GM10266 (cell line): Measurements from ENCODE around the gene VDAC1.

ENCODE experiments used
- DNase-seq: peaks from one replicate; pipeline ENCODE4 v3.0.0; 2012; ENCODE audit errors: extremely low spot score
- TF ChIP-seq, protein P1 (sequence below): IDR thresholded peaks from 2 replicates; pipeline ENCODE4 v1.5.1; 2012; ENCODE audit warnings: mild to moderate bottlenecking, low read depth; ENCODE audit not compliant: control insufficient read depth, insufficient read depth; ENCODE audit errors: missing control alignments

Gene VDAC1

GRCh38 chr5:133995341-133995740, 9.4 kb downstream of the VDAC1 start:
- TF ChIP-seq, protein P1, sequence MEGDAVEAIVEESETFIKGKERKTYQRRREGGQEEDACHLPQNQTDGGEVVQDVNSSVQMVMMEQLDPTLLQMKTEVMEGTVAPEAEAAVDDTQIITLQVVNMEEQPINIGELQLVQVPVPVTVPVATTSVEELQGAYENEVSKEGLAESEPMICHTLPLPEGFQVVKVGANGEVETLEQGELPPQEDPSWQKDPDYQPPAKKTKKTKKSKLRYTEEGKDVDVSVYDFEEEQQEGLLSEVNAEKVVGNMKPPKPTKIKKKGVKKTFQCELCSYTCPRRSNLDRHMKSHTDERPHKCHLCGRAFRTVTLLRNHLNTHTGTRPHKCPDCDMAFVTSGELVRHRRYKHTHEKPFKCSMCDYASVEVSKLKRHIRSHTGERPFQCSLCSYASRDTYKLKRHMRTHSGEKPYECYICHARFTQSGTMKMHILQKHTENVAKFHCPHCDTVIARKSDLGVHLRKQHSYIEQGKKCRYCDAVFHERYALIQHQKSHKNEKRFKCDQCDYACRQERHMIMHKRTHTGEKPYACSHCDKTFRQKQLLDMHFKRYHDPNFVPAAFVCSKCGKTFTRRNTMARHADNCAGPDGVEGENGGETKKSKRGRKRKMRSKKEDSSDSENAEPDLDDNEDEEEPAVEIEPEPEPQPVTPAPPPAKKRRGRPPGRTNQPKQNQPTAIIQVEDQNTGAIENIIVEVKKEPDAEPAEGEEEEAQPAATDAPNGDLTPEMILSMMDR: no peak
- DNase-seq: no peak

DNA sequence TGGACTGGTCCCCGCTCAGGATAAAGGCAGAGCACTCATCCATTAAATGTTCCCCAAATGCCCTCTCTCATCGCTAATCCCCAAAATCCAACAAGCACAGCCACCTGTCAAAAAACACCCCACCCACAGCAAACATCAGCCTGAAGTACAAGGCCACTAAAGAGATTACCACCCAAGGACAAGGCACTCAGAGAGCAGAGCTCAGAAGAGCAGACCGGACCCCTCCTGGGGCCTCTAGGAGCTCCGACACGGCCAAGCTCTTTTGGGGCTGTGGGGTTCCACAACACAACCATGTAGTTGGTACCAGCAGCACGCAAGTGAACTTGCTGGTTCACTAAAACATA, 9.8 kb downstream of the VDAC1 start:
- no peak for DNase-seq

GRCh38 chr5:133994297-133994989, 10.3 kb downstream of the VDAC1 start:
- no peak for DNase-seq
- TF ChIP-seq, protein P1: no peak

More for the DNA sequence above, 9.8 kb downstream of the VDAC1 start:
- TF ChIP-seq, protein P1: no peak

DNA sequence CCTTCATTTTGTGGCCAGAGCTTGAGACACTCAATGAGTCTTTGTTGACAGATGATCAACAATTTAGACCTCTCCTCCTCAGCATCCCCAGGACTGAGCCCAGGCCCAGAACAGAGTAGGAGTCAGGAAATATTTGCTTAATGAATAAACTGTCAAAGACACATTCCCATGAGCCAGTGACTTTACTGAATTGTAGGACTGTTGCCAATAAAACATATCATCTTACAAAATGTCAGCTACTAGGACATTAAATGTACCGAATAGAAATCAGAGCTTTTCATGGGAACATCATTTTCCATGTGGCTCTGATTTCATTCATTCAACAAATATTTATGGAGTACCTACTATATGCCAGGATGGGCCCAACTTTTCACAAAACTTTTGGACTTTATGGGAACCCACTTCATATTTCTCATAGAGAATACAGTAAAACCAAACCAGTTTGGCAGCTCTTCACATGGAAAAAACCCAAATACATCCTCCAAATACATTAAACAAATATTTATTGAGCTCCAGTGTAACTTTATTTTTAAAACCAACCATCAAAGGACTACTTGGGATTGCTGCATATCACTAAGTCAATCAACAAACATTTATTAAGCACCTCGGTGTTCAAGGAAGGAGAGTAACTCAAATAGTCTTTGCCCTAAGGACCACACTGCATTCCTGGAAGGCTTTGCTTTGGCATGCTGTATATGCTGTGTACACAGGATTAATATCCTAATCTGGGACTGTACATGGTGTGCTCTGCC, 11.4 kb downstream of the VDAC1 start:
- TF ChIP-seq, protein P1: no peak
- no peak for DNase-seq

GRCh38 chr5:133992429-133993155, 12.2 kb downstream of the VDAC1 start:
- DNase-seq: no peak
- TF ChIP-seq, protein P1: no peak

DNA sequence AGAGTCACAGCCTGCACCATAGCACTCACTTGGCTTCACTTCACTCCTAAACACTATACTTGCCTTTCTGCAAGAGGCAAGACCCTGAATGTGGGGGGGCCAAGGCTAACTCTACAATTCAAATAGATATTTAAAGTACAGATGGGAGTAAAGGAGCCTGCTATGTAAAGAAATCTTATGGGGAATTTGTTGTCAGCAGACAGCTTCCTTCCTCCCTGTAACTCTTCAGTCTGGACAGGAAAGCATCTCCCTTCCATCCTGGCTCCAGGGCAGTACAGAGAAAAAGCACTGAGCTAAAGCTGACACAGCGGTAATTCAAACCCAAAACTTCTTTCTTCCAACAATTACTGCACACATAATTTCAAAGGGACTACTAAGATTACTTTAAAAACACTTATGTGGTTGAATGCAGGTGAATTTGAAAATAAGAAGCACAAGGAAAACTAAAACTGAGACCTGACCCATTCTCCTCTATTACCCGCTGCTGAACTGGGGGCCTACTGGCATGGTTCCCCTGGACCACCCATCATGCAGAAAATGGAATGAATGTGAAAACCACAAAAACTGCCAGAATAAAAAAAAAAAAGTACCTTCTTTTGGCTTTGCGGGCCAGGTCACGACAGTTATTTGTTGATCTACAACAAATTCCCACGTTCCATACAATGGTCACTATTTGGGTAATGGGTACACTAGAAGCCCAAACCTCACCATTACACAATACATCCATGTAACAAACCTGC, 13.4 kb downstream of the VDAC1 start:
- DNase-seq: no peak
- TF ChIP-seq, protein P1: no peak
